Prostate gland (tissue), 2 donors: ENCODE data around the gene MAP10. TPM values are rescaled to one million over a fixed set of nuclear protein-coding genes. Genes with fewer than 3 reads are reported as not detected.

Experiments used
- DNase-seq: peaks from one replicate; pipeline ENCODE4 v3.0.0-alpha.2; 2019; ENCODE audit warnings: low spot score
- H3K27ac ChIP-seq, 2 donors: fragments of 200-600 bp; sonication (generic); 2 replicates each; pipeline ENCODE4 v1.5.1; 2017 to 2019
- H3K27me3 ChIP-seq: fragments of 200-600 bp; sonication (generic); replicated peaks from 2 replicates; pipeline ENCODE4 v1.5.1; 2019; ENCODE audit not compliant: insufficient read depth
- H3K36me3 ChIP-seq, 2 donors: fragments of 200-600 bp; sonication (generic); 1 replicate in 1 of 2; 2 replicates in 1 of 2; pipeline versions ENCODE4 v1.5.1 to v1.8.1; 2017 to 2019
- H3K4me1 ChIP-seq: fragments of 200-600 bp; sonication (generic); replicated peaks from 2 replicates; pipeline ENCODE4 v1.5.1; 2019
- H3K4me3 ChIP-seq, 2 donors: fragments of 200-600 bp; sonication (generic); 2 replicates each; pipeline ENCODE4 v1.5.1; 2017 to 2019
- H3K9me3 ChIP-seq: fragments of 200-600 bp; sonication (generic); 2 replicates; pipeline ENCODE4 v1.5.1; 2017
- CTCF ChIP-seq, 4 experiments: fragments of 200-600 bp in 2 of 4; fragments of 450-650 bp in 2 of 4; sonication (generic) in 2 of 4; IDR thresholded peaks; 1 replicate in 3 of 4; 2 replicates in 1 of 4; pipeline ENCODE4 v1.5.1; 2016 to 2019; ENCODE audit warnings: antibody characterized with exemption in 4 of 4, mild to moderate bottlenecking in 2 of 4, moderate library complexity in 2 of 4
- POLR2A ChIP-seq: fragments of 450-650 bp; IDR thresholded peaks from one replicate; pipeline ENCODE4 v1.6.1; 2016; ENCODE audit warnings: antibody characterized with exemption, mild to moderate bottlenecking
- POLR2AphosphoS5 ChIP-seq: sonication (generic); formaldehyde crosslinking; IDR thresholded peaks from one replicate; pipeline ENCODE4 v1.6.1; 2017; ENCODE audit warnings: antibody characterized with exemption
- WGBS: methylation state at CpG from one replicate; pipeline ENCODE4 v1.1.5; 2018; 5-methylcytosine and 5-hydroxymethylcytosine counted together
- intact Hi-C: fragments of 100-400 bp; cut with DNase I; formaldehyde crosslinking; loops from one replicate; pipeline ENCODE4 v1.14.2; 2022
- total RNA-seq, 2 donors: library from RNA; depleted of rRNA; stranded (reverse); fragments of >200 nt; gene quantifications; one replicate each; pipeline ENCODE4 v1.1.0, GENCODE V29; 2016

MAP10 gene
- total RNA-seq, result 1 to 10 TPM in 1 of 2 donors, under 1 TPM in 1; 0.82 to 6.2 TPM

GRCh38 chr1:232805269-232806185, at the start of gene MAP10:
Gene MAP10 (plus strand): TSS chr1:232805416. CDS start chr1:232805450, 34 bp downstream.
- Histone ChIP-seq H3K9me3 (no peaks in the 10 kb centered on the region), H3K27ac (peak within 1 kb of the TSS; percentile 59 to 73), H3K4me1 (no peaks in the 10 kb centered on the region), H3K27me3 (no peaks in the 10 kb centered on the region), H3K36me3 (no peaks in the 10 kb centered on the region), H3K4me3 (peak within 1 kb of the TSS; percentile 52 to 57)
- DNase-seq, result peak; percentile 22
- intact Hi-C loops, result no loop called here
- 13% methylated on average over 73 of the region's 75 CpGs for WGBS
- TF ChIP-seq CTCF (IDR thresholded peaks at IDR 0.05) (no peak), POLR2A (no peak), POLR2AphosphoS5 (no peak)

GRCh38 chr1:232764458-232765251, 40.6 kb upstream of the MAP10 start:
- Histone ChIP-seq H3K4me3 (no peak overlapping the region), H3K36me3 (no peaks in the 10 kb centered on the region), H3K27ac (peak overlapping the region; percentile 59 to 77), H3K27me3 (no peaks in the 10 kb centered on the region), H3K4me1 (no peaks in the 10 kb centered on the region), H3K9me3 (no peaks in the 10 kb centered on the region)
- 20% methylated on average over 4 of the region's 4 CpGs for WGBS
- intact Hi-C loops, result no loop called here
- peak; percentile 51 for DNase-seq
- TF ChIP-seq POLR2AphosphoS5 (peak; percentile 86), POLR2A (no peak)

- WGBS, result 70% methylated on average over 6 of the region's 6 CpGs
- no peak for DNase-seq
- TF ChIP-seq CTCF (IDR thresholded peaks at IDR 0.05) (no peak), POLR2A (no peak), POLR2AphosphoS5 (no peak)
- H3K27me3 ChIP-seq, result no peaks in the 10 kb centered on the region
- intact Hi-C loops, result no loop called here
- H3K36me3 ChIP-seq, result no peaks in the 10 kb centered on the region
- no peaks in the 10 kb centered on the region for H3K9me3 ChIP-seq
- no peaks in the 10 kb centered on the region for H3K4me1 ChIP-seq
- H3K4me3 ChIP-seq, result no peak overlapping the region
- H3K27ac ChIP-seq, result peak overlapping the region; percentile 59 to 77
Measured at GRCh38 chr1:232765542-232765941, 39.7 kb upstream of the MAP10 start.

- no peak for DNase-seq
- intact Hi-C loops, result loop anchor here (2.0 kb wide), 1 partner anchor 62 kb away; no protein-coding TSS in a partner anchor
- Histone ChIP-seq H3K9me3 (no peaks in the 10 kb centered on the region), H3K27ac (peak overlapping the region; percentile 59 to 77), H3K4me3 (no peak overlapping the region), H3K36me3 (no peaks in the 10 kb centered on the region), H3K4me1 (no peaks in the 10 kb centered on the region), H3K27me3 (no peaks in the 10 kb centered on the region)
- no peak for TF ChIP-seq POLR2A
- TF ChIP-seq POLR2AphosphoS5, result peak; percentile 26
- no peak for TF ChIP-seq CTCF (IDR thresholded peaks at IDR 0.05)
- WGBS, result 23% methylated on average over 8 of the region's 8 CpGs
Measured at GRCh38 chr1:232766241-232766890, 38.9 kb upstream of the MAP10 start.

- no peaks in the 10 kb centered on the region for H3K4me1 ChIP-seq
Measured at GRCh38 chr1:232766904-232767303, 38.3 kb upstream of the MAP10 start.

More at GRCh38 chr1:232766904-232767303, 38.3 kb upstream of the MAP10 start:
- Histone ChIP-seq H3K4me3 (no peak overlapping the region), H3K27ac (peak overlapping the region; percentile 59 to 77), H3K27me3 (no peaks in the 10 kb centered on the region), H3K36me3 (no peaks in the 10 kb centered on the region), H3K9me3 (no peaks in the 10 kb centered on the region)
- 52% methylated on average over 1 of the region's 1 CpG for WGBS
- no peak for DNase-seq
- TF ChIP-seq POLR2AphosphoS5 (no peak), POLR2A (no peak), CTCF (IDR thresholded peaks at IDR 0.05) (no peak)
- intact Hi-C loops, result loop anchor here (2.0 kb wide), 1 partner anchor 62 kb away; no protein-coding TSS in a partner anchor
